T-helper 2 cell treated with Interferon-gamma antibody and Interleukin-4, amounts not matched to agents 100 ng/mL and 5 ng/mL, for 36 hours (primary cell): ENCODE results near the gene SLC19A3. TPM values are rescaled to one million over a fixed set of nuclear protein-coding genes. Genes with fewer than 3 reads are reported as not detected.
"Not testable (repeated sequence)": the region's sequence is repeated elsewhere in the genome, so short reads cannot be mapped to it uniquely, and the experiment has no call there.

Experiments
- intact Hi-C: fragments of 100-400 bp; cut with micrococcal nuclease; formaldehyde crosslinking; loops from one replicate; pipeline ENCODE4 v1.15.1; 2023
- total RNA-seq: library from RNA; stranded (reverse); gene quantifications from 2 replicates; pipeline ENCODE4 v1.2.3, GENCODE V29; 2022

The SLC19A3 gene
- not detected in 2 replicates for total RNA-seq

- intact Hi-C loops = no loop called here
Measured at GRCh38 chr2:227717687-227718567, at the start of gene SLC19A3. Gene SLC19A3, minus strand, starts transcription at chr2:227718028. Its CDS starts 15,710 bp downstream, at chr2:227702318.

- intact Hi-C loops = loop anchor here (1.0 to 5.0 kb wide), 4 partner anchors 108 to 528 kb away; partner anchors contain the start of gene AGFG1
Measured at GRCh38 chr2:227766373-227766883, 48.6 kb upstream of the SLC19A3 start.

DNA sequence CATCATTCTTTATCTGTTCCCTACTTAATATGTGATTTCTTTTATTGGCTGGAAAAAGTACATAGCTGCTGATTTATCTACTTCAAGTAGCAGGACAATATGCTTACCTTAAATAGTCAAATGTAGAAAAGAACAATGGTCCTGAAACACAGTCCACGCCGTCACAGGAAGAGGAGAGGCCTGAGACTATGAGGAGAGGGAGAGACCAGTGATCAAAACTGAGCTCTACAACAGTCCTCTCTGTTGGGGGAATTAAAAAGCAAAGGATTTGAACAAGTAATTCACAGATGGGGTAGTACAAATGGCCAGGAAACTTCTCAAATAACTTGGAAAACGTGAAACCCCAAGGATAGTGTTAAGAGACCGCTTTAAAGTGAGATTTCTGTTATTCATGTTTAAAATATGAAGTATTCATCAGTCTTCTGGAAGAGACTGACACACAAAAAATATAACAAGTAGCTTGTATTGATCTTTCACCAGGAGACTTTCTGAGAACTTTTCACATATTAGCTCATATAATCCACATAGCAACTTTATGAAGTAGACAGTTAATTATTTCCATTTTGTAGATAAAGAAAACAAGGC, 48.1 kb upstream of the SLC19A3 start:
- intact Hi-C loops = loop anchor here (1.0 to 5.0 kb wide), 4 partner anchors 108 to 528 kb away; partner anchors contain the start of gene AGFG1

- intact Hi-C loops = no loop called here
Measured at GRCh38 chr2:227761740-227762476, 44.1 kb upstream of the SLC19A3 start.

- intact Hi-C loops = no loop called here
Measured at GRCh38 chr2:227759411-227760118, 41.7 kb upstream of the SLC19A3 start.

- intact Hi-C loops = not testable (repeated sequence)
Measured at GRCh38 chr2:227756261-227756660, 38.4 kb upstream of the SLC19A3 start.

- intact Hi-C loops = no loop called here
Measured at GRCh38 chr2:227748079-227748478, 30.3 kb upstream of the SLC19A3 start.

- intact Hi-C loops = no loop called here
Measured at GRCh38 chr2:227745594-227745993, 27.8 kb upstream of the SLC19A3 start, which contains the start of gene SCYGR8. Gene SCYGR8, plus strand, starts transcription at chr2:227745894. Its CDS starts 0 bp downstream, at chr2:227745894.

GRCh38 chr2:227740705-227741104, 22.9 kb upstream of the SLC19A3 start:
- intact Hi-C loops = not testable (repeated sequence)

GRCh38 chr2:227739351-227739750, 21.5 kb upstream of the SLC19A3 start:
- intact Hi-C loops = no loop called here

DNA sequence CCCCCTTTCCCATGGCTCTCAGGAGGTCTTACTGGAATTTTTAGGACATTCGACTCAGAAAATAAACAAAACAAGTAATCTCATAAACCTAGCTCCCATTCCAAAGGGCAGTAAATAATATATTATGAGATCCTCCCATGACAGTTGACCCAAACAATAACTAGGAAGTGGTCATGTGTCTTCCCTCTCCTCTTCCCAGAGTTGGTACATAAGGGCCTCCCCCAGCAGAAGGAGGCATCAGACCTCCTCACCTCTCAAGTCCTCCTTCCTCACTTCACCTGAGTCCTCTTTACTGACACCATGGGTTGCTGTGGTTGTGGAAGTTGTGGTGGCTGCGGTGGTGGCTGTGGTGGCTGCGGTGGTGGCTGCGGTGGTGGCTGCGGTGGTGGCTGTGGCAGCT, 10.2 kb upstream of the SLC19A3 start, which contains the start of gene SCYGR7:
TSS of gene SCYGR7 (plus strand) at position 301 of the 400 bp plus-strand sequence. CDS start at position 301, 0 bp downstream.
- intact Hi-C loops = no loop called here

- intact Hi-C loops = no loop called here
Measured at GRCh38 chr2:227724394-227725039, 6.7 kb upstream of the SLC19A3 start, which contains the start of gene SCYGR6. Gene SCYGR6, minus strand, starts transcription at chr2:227724757. Its CDS starts 0 bp downstream, at chr2:227724757.

- intact Hi-C loops = not testable (repeated sequence)
Measured at GRCh38 chr2:227722821-227723220, 5.0 kb upstream of the SLC19A3 start.

DNA sequence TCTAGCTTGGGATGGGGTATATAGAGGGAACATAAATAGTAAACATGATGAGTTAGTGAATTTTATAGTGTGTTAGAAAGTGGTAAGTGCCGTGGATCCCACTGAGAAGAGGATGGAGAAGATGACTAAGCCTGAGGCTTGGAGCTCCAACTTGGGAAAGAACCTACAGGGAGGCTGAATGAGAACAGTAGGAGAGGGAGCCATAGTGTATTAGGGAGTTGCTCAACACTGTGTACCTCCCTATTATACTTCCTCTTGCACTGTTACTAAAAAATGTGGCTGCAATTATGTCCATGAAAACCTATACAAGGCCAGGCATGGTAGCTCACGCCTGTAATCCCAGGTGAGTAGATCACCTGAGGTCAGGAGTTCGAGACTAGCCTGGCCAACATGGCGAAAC, 2.9 kb upstream of the SLC19A3 start:
- intact Hi-C loops = no loop called here

DNA sequence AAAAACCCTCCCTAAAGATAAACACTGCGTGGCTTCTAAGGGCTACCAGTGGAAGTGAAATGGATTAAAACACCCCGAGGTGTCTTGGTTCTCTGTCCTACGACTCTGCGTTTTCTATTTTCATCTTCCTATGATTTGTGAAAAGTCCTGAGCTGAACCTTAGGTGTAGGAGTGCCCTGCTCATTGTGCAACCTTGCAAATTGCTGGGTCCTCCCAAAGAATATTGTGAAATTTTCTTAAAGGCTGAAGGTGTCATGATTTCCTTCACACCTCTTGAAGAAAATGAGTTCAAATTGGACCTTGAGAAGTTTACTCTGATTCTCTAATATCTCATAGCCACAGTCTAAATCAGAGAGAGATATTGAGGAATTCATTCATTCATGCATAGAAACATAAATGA, 1.8 kb upstream of the SLC19A3 start:
- intact Hi-C loops = no loop called here

DNA sequence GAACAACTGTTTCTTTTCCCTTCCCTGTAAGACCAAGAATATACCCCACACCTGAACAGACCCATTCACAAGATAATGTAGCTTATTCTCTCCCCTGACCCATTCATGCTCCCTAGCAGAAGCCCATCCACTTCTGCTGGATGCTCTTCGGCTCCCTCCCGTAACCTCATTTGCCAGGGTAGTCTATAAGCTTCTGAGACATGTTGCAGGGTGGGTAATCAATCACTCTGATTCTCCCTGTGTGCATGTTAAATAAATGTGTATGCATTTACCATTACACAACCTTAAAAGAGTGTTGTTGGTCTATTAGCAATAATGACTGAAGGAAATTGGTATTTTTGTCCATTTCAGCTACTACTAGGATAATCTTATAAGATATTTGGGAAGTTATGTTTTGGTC, 1.3 kb downstream of the SLC19A3 start:
- intact Hi-C loops = no loop called here

DNA sequence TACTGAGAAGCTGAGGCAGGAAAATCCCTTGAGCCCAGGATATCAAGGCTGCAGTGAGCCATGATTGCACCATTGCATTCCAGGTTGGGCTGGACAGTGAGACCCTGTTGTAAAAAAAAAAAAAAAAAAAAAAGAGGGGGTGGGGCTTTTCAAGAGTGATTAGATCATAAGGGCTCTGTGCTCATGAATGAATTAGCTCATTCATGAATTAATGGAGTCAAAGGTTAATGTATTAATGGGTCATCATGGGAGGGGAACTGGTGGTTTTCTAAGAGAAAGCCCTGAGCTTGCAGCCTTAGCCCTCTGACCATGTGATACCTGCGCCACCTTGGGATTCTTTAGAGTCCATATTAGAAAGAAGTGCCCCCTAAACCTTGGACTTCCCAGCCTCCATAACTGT, 4.5 kb downstream of the SLC19A3 start:
- intact Hi-C loops = no loop called here

DNA sequence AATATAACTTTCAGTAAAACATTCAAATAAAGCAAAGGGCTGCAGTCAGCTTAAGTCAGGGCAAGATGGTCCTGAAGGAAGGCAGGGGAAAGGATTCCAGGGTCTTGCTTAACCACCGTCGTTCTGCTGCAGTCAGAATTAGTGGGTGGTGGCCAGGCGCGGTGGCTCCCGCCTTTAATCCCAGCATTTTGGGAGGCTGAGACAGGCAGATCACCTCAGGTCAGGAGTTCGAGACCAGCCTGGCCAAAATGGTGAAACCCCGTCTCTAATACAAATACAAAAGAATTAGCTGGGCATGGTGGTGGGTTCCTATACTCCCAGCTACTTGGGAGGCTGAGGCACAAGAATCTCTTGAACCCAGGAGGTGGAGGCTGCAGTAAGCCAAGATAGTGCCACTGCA, 6.8 kb downstream of the SLC19A3 start:
- intact Hi-C loops = no loop called here

DNA sequence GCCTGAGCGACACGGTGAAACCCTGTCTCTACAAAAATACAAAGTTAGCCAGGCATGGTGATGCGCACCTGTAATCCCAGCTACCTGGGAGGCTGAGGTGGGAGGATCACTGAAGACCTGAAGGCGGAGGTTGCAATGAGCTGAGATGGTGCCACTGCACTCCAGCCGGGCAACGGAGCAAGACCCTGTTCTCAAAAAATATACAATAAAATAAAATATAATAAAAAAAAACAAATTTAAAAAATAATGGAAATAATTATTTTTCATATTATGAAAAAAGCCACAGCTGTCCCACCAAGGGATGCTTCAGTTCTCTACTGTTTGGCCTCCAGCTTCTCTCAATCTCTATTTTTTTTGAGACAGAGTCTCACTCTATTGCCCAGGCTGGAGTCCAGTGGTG, 10.4 kb downstream of the SLC19A3 start:
- intact Hi-C loops = no loop called here

DNA sequence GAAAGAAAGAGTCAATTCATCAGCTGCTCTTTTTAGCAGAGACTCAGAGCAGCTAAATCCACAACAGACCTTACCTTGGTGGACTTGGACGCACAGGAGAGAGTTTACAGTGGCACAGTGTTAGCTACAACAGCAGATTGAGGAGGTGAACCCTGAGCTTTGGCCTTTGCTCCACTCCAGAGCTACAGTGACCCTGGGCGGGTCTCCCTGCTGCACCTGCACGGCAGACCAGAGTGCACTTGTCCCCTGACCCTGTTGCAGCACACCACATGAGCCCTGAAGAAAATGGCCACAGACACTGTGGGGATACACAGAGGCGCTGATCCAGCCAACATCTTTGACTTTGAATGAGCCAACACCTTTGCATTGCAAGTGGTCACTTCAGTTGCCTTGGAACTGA, 11.0 kb downstream of the SLC19A3 start:
- intact Hi-C loops = no loop called here
